ENCODE data around the gene CEND1.

Gene CEND1

GRCh38 chr11:836274-836673, 46.4 kb upstream of the CEND1 start:
- DNase-seq (ENCODE audit: extremely low spot score) = no peak
- CTCF ChIA-PET = interaction anchor here (1.3 kb wide), 1 partner anchor 11 kb away, joined by 5 read pairs; no protein-coding TSS in a partner anchor
- POLR2A ChIA-PET = interaction anchor here (1.3 kb wide), 1 partner anchor 17 kb away, joined by 3 read pairs; the partner anchor contains the start of gene PNPLA2
- TF ChIP-seq, protein P1, sequence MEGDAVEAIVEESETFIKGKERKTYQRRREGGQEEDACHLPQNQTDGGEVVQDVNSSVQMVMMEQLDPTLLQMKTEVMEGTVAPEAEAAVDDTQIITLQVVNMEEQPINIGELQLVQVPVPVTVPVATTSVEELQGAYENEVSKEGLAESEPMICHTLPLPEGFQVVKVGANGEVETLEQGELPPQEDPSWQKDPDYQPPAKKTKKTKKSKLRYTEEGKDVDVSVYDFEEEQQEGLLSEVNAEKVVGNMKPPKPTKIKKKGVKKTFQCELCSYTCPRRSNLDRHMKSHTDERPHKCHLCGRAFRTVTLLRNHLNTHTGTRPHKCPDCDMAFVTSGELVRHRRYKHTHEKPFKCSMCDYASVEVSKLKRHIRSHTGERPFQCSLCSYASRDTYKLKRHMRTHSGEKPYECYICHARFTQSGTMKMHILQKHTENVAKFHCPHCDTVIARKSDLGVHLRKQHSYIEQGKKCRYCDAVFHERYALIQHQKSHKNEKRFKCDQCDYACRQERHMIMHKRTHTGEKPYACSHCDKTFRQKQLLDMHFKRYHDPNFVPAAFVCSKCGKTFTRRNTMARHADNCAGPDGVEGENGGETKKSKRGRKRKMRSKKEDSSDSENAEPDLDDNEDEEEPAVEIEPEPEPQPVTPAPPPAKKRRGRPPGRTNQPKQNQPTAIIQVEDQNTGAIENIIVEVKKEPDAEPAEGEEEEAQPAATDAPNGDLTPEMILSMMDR (IDR thresholded peaks at IDR 0.05; ENCODE audit: control extremely low read depth, extremely low read depth, low read depth, missing control alignments) = no peak

DNA sequence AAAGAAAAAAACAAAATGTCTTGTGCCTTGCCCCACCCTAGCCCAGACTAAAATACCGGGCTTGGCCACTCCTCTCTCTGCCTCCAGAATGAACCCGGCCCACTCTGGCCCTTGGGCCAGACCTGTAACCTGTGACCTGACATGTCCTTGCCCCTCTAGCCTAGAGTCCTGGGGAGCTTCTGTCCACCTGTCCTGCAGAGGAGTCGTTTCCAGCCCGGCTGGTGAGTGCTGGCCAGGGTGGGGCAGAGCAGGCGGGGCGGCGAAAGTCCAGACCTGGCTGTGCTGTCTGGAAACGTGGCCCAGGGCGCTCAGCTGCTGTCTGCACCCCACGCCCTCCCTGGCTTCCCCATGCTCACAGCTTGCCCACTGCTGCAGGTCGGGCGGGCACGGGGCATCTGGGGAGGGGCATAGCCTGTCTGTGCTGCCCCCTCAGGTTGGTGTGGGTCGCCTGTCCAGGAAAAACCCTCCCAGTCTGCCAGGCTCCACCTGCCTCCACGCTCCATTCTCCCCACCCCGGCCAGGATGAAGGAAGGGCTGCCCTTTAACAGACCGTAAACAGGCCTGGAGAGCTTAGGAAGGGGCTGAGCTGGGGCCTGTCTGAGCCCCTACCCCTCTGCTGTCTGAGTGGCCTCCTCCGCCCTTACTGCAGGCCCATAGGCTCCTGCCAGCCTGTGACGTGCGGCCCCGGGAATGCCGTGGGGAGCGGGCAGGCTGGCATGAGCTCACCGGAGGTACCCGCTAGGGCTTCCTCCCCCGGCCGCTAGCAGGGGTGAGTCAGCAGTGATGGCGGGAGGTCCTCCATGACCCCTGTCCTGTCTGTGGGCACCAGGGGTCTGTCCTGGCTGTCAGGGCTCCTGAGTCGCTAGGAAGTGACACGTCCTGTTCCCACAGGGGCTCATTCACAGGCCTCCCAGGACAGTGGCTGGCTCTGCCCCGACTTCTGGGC, 44.8 kb upstream of the CEND1 start:
- TF ChIP-seq, protein P1 (IDR thresholded peaks at IDR 0.05; ENCODE audit: control extremely low read depth, extremely low read depth, low read depth, missing control alignments) = no peak
- POLR2A ChIA-PET = interaction anchor here (0.6 to 1.3 kb wide), 2 partner anchors 16 to 175 kb away, joined by 4 to 5 read pairs; partner anchors contain the start of gene PNPLA2
- CTCF ChIA-PET = interaction anchor here (1.9 kb wide), 1 partner anchor 13 kb away, joined by 8 read pairs; no protein-coding TSS in a partner anchor
- DNase-seq (ENCODE audit: extremely low spot score) = no peak

DNA sequence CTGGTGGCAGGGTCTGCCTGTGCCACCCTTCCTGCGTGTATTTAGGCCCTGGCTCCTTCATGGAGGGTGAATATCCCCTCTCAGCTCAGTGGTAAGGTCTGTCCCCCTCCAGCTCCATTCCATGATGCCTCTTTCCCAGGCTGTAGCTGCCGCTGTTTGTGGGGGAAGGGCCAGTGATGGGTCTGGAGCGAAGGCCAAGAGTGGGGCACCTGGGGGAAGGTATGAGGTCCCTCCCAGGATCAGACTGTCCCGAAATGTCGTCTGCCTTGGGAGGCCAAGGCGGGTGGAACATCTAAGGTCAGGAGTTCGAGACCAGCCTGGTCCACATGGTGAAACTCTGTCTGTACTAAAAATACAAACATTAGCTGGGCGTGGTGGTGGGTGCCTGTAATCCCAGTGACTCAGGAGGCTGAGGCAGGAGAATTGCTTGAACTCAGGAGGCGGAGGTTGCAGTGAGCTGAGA, 44.0 kb upstream of the CEND1 start:
- CTCF ChIA-PET = interaction anchor here (1.4 to 1.9 kb wide), 2 partner anchors 14 to 138 kb away, joined by 3 to 8 read pairs; no protein-coding TSS in a partner anchor
- TF ChIP-seq, protein P1 (IDR thresholded peaks at IDR 0.05; ENCODE audit: control extremely low read depth, extremely low read depth, low read depth, missing control alignments) = no peak
- POLR2A ChIA-PET = interaction anchor here (0.6 to 6.2 kb wide), 3 partner anchors 8 to 175 kb away, joined by 5 to 35 read pairs (median 7); partner anchors contain the start of genes PNPLA2 and POLR2L

GRCh38 chr11:833114-833791, 43.4 kb upstream of the CEND1 start:
- POLR2A ChIA-PET = interaction anchor here (0.6 to 6.2 kb wide), 5 partner anchors 9 to 220 kb away, joined by 4 to 35 read pairs (median 5); partner anchors contain the start of genes PNPLA2, POLR2L and TSPAN4
- peak; percentile 67 for DNase-seq (ENCODE audit: extremely low spot score)
- CTCF ChIA-PET = interaction anchor here (1.1 to 1.9 kb wide), 4 partner anchors 14 to 218 kb away, joined by 3 to 8 read pairs (median 3); partner anchors contain the start of gene PNPLA2
- TF ChIP-seq, protein P1 (IDR thresholded peaks at IDR 0.05; ENCODE audit: control extremely low read depth, extremely low read depth, low read depth, missing control alignments) = no peak

More for the DNA sequence above, 44.0 kb upstream of the CEND1 start:
- DNase-seq (ENCODE audit: extremely low spot score) = no peak

DNA sequence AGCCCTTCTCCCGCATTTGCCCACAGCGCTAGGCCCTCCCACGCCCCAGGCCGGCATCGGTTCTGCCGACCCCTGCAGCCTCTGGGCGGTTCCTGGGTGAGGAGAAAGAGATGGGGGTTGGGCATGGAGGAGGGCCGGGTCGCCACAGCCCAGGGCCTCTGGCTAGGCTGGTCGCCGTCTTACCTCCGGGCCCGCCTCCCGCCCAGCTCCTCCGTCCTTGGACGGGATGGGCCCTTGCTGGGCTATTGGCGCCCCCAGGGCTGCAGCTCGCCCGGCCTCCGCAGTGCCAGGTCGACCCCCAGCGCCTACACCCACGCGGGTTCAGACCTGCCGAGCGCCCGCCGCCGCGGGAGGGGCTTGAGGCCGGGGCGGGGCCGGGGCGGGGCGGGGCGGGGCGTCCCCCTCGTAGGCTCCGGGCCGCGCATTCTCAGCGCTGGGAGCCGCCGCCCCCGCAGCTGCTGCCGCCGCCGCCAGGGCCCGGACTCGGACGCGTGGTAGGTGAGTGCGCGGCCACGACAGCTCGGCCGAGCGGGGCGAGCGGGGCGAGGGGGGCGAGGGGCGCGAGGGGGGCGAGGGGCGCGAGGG, 42.7 kb upstream of the CEND1 start, which contains the start of gene CD151:
Gene CD151 (plus strand): TSS at position 424 of the 585 bp plus-strand sequence. CDS start 3,118 bp downstream, outside the sequence.
- TF ChIP-seq, protein P1 (IDR thresholded peaks at IDR 0.05; ENCODE audit: control extremely low read depth, extremely low read depth, low read depth, missing control alignments) = no peak
- POLR2A ChIA-PET = interaction anchor here (0.6 to 6.2 kb wide), 5 partner anchors 9 to 219 kb away, joined by 4 to 35 read pairs (median 5); partner anchors contain the start of genes PNPLA2, POLR2L and TSPAN4
- CTCF ChIA-PET = interaction anchor here (1.1 to 1.4 kb wide), 3 partner anchors 14 to 218 kb away, joined by 3 read pairs; partner anchors contain the start of gene PNPLA2
- peak; percentile 85 for DNase-seq (ENCODE audit: extremely low spot score)

All from GM10248 (cell line).